Adrenal gland (tissue), 5 donors: ENCODE measurements around the gene IL20RA.

ENCODE experiments used
- POLR2A ChIP-seq, 2 donors: fragments of 450-650 bp; IDR thresholded peaks; one replicate each; pipeline ENCODE4 v1.6.1; 2017; ENCODE audit warnings: antibody characterized with exemption in 2 of 2, mild to moderate bottlenecking in 2 of 2, moderate library complexity in 1 of 2
- TF ChIP-seq, protein P1 (sequence below), 6 experiments: fragments of 450-650 bp in 4 of 6; fragments of 200-600 bp in 2 of 6; sonication (generic) in 1 of 6; IDR thresholded peaks; 1 replicate in 5 of 6; 2 replicates in 1 of 6; pipeline versions ENCODE4 v1.5.1 to v1.8.0; 2016 to 2021; ENCODE audit warnings: antibody characterized with exemption in 6 of 6, mild to moderate bottlenecking in 2 of 6, moderate library complexity in 1 of 6
- donor health status: DM: no; HTN: no; CAD: no.

DNA sequence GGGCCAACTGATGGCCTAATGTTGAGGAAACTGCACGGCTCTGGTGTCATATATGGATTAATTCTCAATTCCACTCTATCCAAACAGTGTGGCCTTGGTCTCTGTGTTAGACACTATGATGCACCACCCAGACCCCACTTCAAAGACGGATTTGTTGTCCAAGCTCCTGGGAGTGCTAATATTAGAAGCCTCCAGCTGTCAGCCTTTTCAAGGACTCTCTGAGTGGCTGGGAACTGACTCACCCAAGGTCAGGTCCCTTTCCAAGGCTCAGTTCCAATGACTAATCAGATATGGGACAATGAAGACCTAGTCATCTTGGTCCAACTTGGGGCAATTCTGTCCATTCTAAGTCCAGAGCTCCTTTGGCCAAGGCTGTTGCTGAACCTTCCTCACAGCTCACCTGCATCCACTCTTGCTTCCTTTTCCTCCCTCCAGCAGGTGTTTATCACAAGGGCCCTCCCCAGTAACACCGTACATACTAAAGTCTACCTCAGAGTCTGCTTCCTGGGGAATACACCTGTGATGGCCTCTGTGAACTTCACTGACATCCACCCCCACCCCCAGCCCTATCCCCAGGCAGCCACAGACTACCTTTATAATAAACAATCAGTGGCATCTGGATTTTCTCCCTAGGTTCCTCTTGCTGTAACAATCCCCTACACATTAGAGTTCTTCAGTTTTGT is 7.2 kb upstream of the IL20RA start:
- TF ChIP-seq, protein P1, sequence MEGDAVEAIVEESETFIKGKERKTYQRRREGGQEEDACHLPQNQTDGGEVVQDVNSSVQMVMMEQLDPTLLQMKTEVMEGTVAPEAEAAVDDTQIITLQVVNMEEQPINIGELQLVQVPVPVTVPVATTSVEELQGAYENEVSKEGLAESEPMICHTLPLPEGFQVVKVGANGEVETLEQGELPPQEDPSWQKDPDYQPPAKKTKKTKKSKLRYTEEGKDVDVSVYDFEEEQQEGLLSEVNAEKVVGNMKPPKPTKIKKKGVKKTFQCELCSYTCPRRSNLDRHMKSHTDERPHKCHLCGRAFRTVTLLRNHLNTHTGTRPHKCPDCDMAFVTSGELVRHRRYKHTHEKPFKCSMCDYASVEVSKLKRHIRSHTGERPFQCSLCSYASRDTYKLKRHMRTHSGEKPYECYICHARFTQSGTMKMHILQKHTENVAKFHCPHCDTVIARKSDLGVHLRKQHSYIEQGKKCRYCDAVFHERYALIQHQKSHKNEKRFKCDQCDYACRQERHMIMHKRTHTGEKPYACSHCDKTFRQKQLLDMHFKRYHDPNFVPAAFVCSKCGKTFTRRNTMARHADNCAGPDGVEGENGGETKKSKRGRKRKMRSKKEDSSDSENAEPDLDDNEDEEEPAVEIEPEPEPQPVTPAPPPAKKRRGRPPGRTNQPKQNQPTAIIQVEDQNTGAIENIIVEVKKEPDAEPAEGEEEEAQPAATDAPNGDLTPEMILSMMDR (IDR thresholded peaks at IDR 0.05), result no peak
- TF ChIP-seq POLR2A (IDR thresholded peaks at IDR 0.05), result no peak
